GM19023 (cell line): ENCODE results near the gene ZFPM1.

Experiments used
- ATAC-seq: cut with Tn5 transposase; IDR thresholded peaks from one replicate; pipeline ENCODE4 v1.9.1; 2021; ENCODE audit warnings: mild to moderate bottlenecking, moderate library complexity; ENCODE audit not compliant: unreplicated experiment

ZFPM1 gene

GRCh38 chr16:88585269-88585668 is 132.2 kb downstream of the ZFPM1 start:
- ATAC-seq: no peak

- no peak for ATAC-seq
These were observed 133.0 kb downstream of the ZFPM1 start for GRCh38 chr16:88585927-88586581.
